Measurements from ENCODE around the gene PARVB. TPM values are rescaled to one million over a fixed set of nuclear protein-coding genes. Genes with fewer than 3 reads are reported as not detected.

The PARVB gene
- total and polyA plus RNA-seq, 2 donors (not counting 1 experiment from before 2014, with no cell fraction given): 12.1 to 47.3 TPM

DNA sequence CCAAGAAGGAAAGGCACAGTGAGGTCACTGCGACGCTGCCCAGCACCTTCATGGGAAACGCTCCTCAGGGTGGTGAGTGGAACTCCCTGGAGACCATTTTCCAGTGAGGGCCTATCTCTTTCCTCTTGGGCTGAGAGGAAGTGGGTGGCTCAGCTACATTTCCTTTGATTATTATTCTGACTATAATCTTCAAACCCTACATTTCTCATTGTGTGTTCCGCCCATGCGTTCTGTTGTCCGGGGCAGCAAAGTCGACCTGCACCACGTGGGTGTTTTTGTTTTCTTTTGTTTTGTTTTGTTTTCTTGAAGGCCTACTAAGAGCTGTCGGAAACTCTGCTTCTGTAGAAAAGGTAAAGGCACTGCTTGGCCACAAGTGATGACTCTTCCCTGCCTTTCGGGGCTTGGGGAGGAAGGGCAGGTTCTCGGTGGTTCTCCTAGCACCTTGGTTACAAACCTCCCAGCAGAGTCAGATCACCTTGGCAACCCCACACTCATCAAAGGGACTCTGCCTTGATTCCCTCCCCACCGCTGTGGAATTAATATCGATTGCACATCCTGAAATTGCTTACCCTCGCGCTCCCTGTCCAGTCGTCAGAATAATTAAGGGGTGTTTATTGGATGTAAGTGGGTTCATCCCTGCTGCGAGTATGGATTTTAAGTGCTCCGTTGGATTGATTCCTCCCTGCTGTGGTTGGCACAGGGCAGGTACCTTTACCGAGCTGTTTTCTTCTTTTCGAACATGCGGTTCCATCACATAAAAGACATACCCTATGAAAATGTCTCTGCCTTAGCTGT lies 7.3 kb downstream of the PARVB start:
- H3K9ac ChIP-seq (ENCODE audit: insufficient read depth, low read length): no peak overlapping the region

GRCh38 chr22:44032126-44032730 lies 8.1 kb downstream of the PARVB start:
- DNase-seq (ENCODE audit: low read depth in 2 of 2): peak; percentile 29 to 60
- no peak overlapping the region for H2AFZ ChIP-seq (ENCODE audit: low read length)
- H3K9ac ChIP-seq (ENCODE audit: insufficient read depth, low read length): no peak overlapping the region
- no peaks in the 10 kb centered on the region for H3K27me3 ChIP-seq (ENCODE audit: control insufficient read depth, insufficient read depth, low read length)
- H3K79me2 ChIP-seq (ENCODE audit: control insufficient read depth, insufficient read depth, low read length): peaks cover 3% of the 10 kb centered on the region
- no peaks in the 10 kb centered on the region for H3K36me3 ChIP-seq (ENCODE audit: control insufficient read depth, insufficient read depth, low read length)
- no peaks in the 10 kb centered on the region for H4K20me1 ChIP-seq (ENCODE audit: control insufficient read depth, extremely low read depth, insufficient read depth, low read length)
- no peaks in the 10 kb centered on the region for H3K4me1 ChIP-seq (ENCODE audit: control insufficient read depth, extremely low read depth, insufficient read depth, low read length)
- H3K4me3 ChIP-seq (replicated peaks in 1 of 4; ENCODE audit: control extremely low read depth in 1 of 4, insufficient read depth in 1 of 4, low read depth in 3 of 4, low read length in 4 of 4): no peak overlapping the region
- H3K4me2 ChIP-seq (ENCODE audit: extremely low read depth, insufficient read depth, low read length): no peak overlapping the region
- TF ChIP-seq, protein P1, sequence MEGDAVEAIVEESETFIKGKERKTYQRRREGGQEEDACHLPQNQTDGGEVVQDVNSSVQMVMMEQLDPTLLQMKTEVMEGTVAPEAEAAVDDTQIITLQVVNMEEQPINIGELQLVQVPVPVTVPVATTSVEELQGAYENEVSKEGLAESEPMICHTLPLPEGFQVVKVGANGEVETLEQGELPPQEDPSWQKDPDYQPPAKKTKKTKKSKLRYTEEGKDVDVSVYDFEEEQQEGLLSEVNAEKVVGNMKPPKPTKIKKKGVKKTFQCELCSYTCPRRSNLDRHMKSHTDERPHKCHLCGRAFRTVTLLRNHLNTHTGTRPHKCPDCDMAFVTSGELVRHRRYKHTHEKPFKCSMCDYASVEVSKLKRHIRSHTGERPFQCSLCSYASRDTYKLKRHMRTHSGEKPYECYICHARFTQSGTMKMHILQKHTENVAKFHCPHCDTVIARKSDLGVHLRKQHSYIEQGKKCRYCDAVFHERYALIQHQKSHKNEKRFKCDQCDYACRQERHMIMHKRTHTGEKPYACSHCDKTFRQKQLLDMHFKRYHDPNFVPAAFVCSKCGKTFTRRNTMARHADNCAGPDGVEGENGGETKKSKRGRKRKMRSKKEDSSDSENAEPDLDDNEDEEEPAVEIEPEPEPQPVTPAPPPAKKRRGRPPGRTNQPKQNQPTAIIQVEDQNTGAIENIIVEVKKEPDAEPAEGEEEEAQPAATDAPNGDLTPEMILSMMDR (conservative IDR thresholded peaks at IDR 0.05 in 1 of 2, IDR thresholded peaks at IDR 0.05 in 1 of 2; ENCODE audit: low read depth in 1 of 2, low read length in 2 of 2): no peak
- no peak for TF ChIP-seq EZH2 (IDR thresholded peaks at IDR 0.05; ENCODE audit: low read length, missing control alignments)
- no peak overlapping the region for H3K27ac ChIP-seq (ENCODE audit: insufficient read depth, low read length)
- no peaks in the 10 kb centered on the region for H3K9me3 ChIP-seq (ENCODE audit: control insufficient read depth, insufficient read depth, low read depth, low read length)

More for the DNA sequence above, 7.3 kb downstream of the PARVB start:
- Histone ChIP-seq H3K27me3 (ENCODE audit: control insufficient read depth, insufficient read depth, low read length) (no peaks in the 10 kb centered on the region), H3K4me2 (ENCODE audit: extremely low read depth, insufficient read depth, low read length) (no peak overlapping the region), H3K9me3 (ENCODE audit: control insufficient read depth, insufficient read depth, low read depth, low read length) (no peaks in the 10 kb centered on the region), H2AFZ (ENCODE audit: low read length) (no peak overlapping the region), H3K4me1 (ENCODE audit: control insufficient read depth, extremely low read depth, insufficient read depth, low read length) (no peaks in the 10 kb centered on the region), H3K4me3 (replicated peaks in 1 of 4; ENCODE audit: control extremely low read depth in 1 of 4, insufficient read depth in 1 of 4, low read depth in 3 of 4, low read length in 4 of 4) (no peak overlapping the region), H3K36me3 (ENCODE audit: control insufficient read depth, insufficient read depth, low read length) (no peaks in the 10 kb centered on the region), H3K79me2 (ENCODE audit: control insufficient read depth, insufficient read depth, low read length) (peaks cover 6% of the 10 kb centered on the region), H3K27ac (ENCODE audit: insufficient read depth, low read length) (no peak overlapping the region), H4K20me1 (ENCODE audit: control insufficient read depth, extremely low read depth, insufficient read depth, low read length) (no peaks in the 10 kb centered on the region)
- DNase-seq (ENCODE audit: low read depth in 2 of 2): no peak
- TF ChIP-seq, protein P1 (conservative IDR thresholded peaks at IDR 0.05 in 1 of 2, IDR thresholded peaks at IDR 0.05 in 1 of 2; ENCODE audit: low read depth in 1 of 2, low read length in 2 of 2): no peak
- no peak for TF ChIP-seq EZH2 (IDR thresholded peaks at IDR 0.05; ENCODE audit: low read length, missing control alignments)

DNA sequence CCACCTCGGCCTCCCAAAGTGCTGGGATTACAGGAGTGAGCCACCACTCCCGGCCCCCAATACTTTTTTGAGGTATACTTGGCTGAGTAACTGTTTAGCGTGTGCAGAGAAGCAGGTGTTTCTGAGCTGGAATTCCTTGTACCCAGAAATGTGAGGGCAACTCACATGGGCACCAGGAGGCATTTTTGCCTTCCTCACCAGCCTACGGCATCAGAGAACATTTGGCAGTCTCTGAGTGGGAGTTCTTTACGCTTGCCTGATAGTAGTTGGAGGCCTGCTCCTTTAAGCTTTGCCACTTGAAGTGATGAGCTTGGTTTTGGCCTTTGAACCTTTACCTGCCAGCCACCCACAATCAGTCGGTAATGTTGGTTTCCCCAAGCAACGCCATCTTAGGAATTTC lies 9.2 kb downstream of the PARVB start:
- H4K20me1 ChIP-seq (ENCODE audit: control insufficient read depth, extremely low read depth, insufficient read depth, low read length): no peaks in the 10 kb centered on the region
- TF ChIP-seq EZH2 (IDR thresholded peaks at IDR 0.05; ENCODE audit: low read length, missing control alignments): no peak
- TF ChIP-seq, protein P1 (conservative IDR thresholded peaks at IDR 0.05 in 1 of 2, IDR thresholded peaks at IDR 0.05 in 1 of 2; ENCODE audit: low read depth in 1 of 2, low read length in 2 of 2): no peak
- H2AFZ ChIP-seq (ENCODE audit: low read length): no peak overlapping the region
- no peaks in the 10 kb centered on the region for H3K36me3 ChIP-seq (ENCODE audit: control insufficient read depth, insufficient read depth, low read length)
- H3K79me2 ChIP-seq (ENCODE audit: control insufficient read depth, insufficient read depth, low read length): peaks cover 1% of the 10 kb centered on the region
- no peak for DNase-seq (ENCODE audit: low read depth in 2 of 2)
- H3K27ac ChIP-seq (ENCODE audit: insufficient read depth, low read length): no peak overlapping the region
- no peak overlapping the region for H3K4me2 ChIP-seq (ENCODE audit: extremely low read depth, insufficient read depth, low read length)
- H3K27me3 ChIP-seq (ENCODE audit: control insufficient read depth, insufficient read depth, low read length): no peaks in the 10 kb centered on the region
- H3K9ac ChIP-seq (ENCODE audit: insufficient read depth, low read length): no peak overlapping the region
- H3K4me1 ChIP-seq (ENCODE audit: control insufficient read depth, extremely low read depth, insufficient read depth, low read length): peaks cover 4% of the 10 kb centered on the region
- H3K9me3 ChIP-seq (ENCODE audit: control insufficient read depth, insufficient read depth, low read depth, low read length): no peaks in the 10 kb centered on the region
- no peak overlapping the region for H3K4me3 ChIP-seq (replicated peaks in 1 of 4; ENCODE audit: control extremely low read depth in 1 of 4, insufficient read depth in 1 of 4, low read depth in 3 of 4, low read length in 4 of 4)
